ES-I3 (cell line): ENCODE results near the gene MMP11.

Experiments used
- H3K36me3 ChIP-seq: 2 replicates; pipeline ENCODE4 v1.6.1; 2013; ENCODE audit warnings: mild to moderate bottlenecking, low read length, control low read depth, moderate library complexity; ENCODE audit not compliant: insufficient read depth
- H3K4me1 ChIP-seq: 2 replicates; pipeline ENCODE4 v1.6.1; 2013; ENCODE audit warnings: mild to moderate bottlenecking, control low read depth, low read length; ENCODE audit not compliant: insufficient read depth
- H3K9ac ChIP-seq: 2 replicates; pipeline ENCODE4 v1.6.1; 2013; ENCODE audit warnings: low read depth, mild to moderate bottlenecking, low read length, moderate library complexity
- H3K9me3 ChIP-seq: 2 replicates; pipeline ENCODE4 v1.6.1; 2013; ENCODE audit warnings: mild to moderate bottlenecking, low read length, moderate library complexity; ENCODE audit not compliant: control insufficient read depth, insufficient read depth

Gene MMP11

DNA sequence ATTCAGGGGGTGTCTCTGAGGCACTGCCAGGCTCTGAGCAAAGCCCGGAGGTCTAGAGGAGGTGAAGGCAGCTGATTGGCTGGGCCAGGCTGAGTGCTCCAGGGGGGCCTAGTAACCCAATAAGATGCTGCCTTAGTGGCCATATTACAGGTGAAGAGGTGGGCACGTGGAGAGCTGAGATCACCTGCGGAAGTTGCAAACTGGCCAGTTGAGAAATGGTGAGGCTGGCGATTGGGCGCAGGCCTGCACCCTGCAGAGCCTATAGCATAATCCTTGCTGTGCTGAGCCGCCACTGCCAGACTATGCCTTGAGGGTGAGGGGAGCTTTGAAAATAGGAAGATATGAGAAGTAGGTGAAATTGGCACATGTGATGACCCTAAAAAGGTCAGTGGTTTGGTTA, 44.5 kb downstream of the MMP11 start:
- H3K9me3 ChIP-seq = no peaks in the 10 kb centered on the region
- H3K4me1 ChIP-seq = no peaks in the 10 kb centered on the region
- no peak overlapping the region for H3K9ac ChIP-seq
- H3K36me3 ChIP-seq = peaks cover 20% of the 10 kb centered on the region

GRCh38 chr22:23818541-23818940, 45.9 kb downstream of the MMP11 start:
- no peaks in the 10 kb centered on the region for H3K4me1 ChIP-seq
- peaks cover 20% of the 10 kb centered on the region for H3K36me3 ChIP-seq
- no peaks in the 10 kb centered on the region for H3K9me3 ChIP-seq
- no peak overlapping the region for H3K9ac ChIP-seq

- H3K36me3 ChIP-seq = peaks cover 35% of the 10 kb centered on the region
- no peaks in the 10 kb centered on the region for H3K4me1 ChIP-seq
- no peak overlapping the region for H3K9ac ChIP-seq
These were observed 48.1 kb downstream of the MMP11 start for GRCh38 chr22:23820748-23821211.

DNA sequence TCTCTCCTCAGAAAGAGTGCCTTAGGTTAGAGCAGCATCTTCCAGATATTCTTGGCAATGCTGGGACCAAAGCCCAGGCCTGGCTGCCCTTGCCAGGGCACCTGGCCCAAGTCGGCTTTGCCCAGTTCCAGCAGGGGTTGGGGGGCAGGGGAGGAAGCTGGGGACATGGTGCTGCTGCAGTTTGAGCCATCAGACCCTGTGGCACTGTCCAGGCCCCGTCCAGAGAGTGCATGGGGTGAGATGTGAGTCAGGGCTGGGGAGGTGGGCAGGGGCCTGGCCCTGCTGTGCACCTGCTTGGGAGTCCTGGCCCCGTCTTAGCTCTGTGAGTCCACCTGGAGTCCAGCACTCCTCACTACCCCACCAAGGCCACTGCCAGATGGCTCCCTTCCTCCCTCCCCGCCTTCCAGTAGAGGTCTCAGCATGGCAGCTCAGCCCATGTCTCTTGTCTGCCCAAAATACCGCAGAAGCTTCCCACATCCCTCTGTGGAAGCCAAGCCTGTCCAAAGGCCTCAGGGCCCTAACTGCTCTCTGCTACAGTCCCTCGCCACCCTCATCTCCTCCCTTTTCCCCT, 49.5 kb downstream of the MMP11 start:
- Histone ChIP-seq H3K9ac (no peak overlapping the region), H3K9me3 (no peaks in the 10 kb centered on the region), H3K36me3 (peaks cover 37% of the 10 kb centered on the region), H3K4me1 (peaks cover 4% of the 10 kb centered on the region; the same call in 1 of the 2 replicates)

More at GRCh38 chr22:23820748-23821211, 48.1 kb downstream of the MMP11 start:
- H3K9me3 ChIP-seq = no peaks in the 10 kb centered on the region

GRCh38 chr22:23823331-23823791, 50.7 kb downstream of the MMP11 start:
- Histone ChIP-seq H3K9me3 (no peaks in the 10 kb centered on the region), H3K4me1 (peaks cover 4% of the 10 kb centered on the region; the same call in 1 of the 2 replicates), H3K9ac (no peak overlapping the region), H3K36me3 (peaks cover 36% of the 10 kb centered on the region)

GRCh38 chr22:23824476-23825245, 52.0 kb downstream of the MMP11 start:
- Histone ChIP-seq H3K4me1 (peaks cover 4% of the 10 kb centered on the region; the same call in 1 of the 2 replicates), H3K9me3 (no peaks in the 10 kb centered on the region), H3K9ac (no peak overlapping the region), H3K36me3 (peaks cover 32% of the 10 kb centered on the region)

- Histone ChIP-seq H3K4me1 (peaks cover 4% of the 10 kb centered on the region; the same call in 1 of the 2 replicates), H3K9ac (no peak overlapping the region), H3K36me3 (peaks cover 32% of the 10 kb centered on the region), H3K9me3 (no peaks in the 10 kb centered on the region)
These were observed 52.7 kb downstream of the MMP11 start for GRCh38 chr22:23825246-23825905.

GRCh38 chr22:23826510-23827350, 54.1 kb downstream of the MMP11 start:
- Histone ChIP-seq H3K4me1 (peaks cover 4% of the 10 kb centered on the region; the same call in 1 of the 2 replicates), H3K9me3 (no peaks in the 10 kb centered on the region), H3K9ac (no peak overlapping the region), H3K36me3 (peaks cover 26% of the 10 kb centered on the region)

DNA sequence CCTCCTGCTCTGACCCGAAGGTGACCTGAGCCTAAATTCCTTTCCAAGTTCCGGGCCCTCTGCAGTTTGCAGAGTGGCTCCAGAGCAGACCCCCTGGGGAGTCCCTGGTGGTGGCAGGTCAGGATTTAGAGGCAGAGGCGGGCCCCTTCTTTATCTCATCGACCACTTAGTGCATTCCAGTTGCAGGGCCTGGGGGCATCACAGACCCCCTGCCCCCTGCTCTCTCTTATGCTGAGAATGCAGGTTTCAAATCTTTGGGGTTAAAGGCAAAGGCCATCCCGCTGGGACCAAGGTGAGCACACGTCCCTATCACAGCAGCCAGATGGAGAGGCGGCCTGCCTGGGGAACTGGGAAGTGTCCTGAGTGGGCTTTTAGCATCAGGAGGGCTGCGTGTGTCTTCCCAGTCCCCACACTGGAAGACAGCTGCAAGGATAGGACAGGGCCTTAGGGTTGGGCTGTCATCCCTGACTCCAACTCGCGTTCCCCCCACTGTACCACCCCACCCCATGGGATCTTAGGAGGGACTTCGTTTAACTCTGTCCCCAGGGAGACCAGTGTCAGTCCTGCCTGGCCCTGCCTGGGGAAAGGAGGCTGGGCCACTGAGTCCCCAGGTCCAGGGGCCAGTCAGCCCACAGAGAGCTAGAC, 54.8 kb downstream of the MMP11 start:
- H3K9ac ChIP-seq = no peak overlapping the region
- H3K4me1 ChIP-seq = peaks cover 4% of the 10 kb centered on the region; the same call in 1 of the 2 replicates
- no peaks in the 10 kb centered on the region for H3K9me3 ChIP-seq
- peaks cover 26% of the 10 kb centered on the region for H3K36me3 ChIP-seq

- Histone ChIP-seq H3K36me3 (peaks cover 26% of the 10 kb centered on the region), H3K9me3 (no peaks in the 10 kb centered on the region), H3K4me1 (peaks cover 4% of the 10 kb centered on the region; the same call in 1 of the 2 replicates), H3K9ac (no peak overlapping the region)
These were observed 56.4 kb downstream of the MMP11 start for GRCh38 chr22:23828800-23829680.

DNA sequence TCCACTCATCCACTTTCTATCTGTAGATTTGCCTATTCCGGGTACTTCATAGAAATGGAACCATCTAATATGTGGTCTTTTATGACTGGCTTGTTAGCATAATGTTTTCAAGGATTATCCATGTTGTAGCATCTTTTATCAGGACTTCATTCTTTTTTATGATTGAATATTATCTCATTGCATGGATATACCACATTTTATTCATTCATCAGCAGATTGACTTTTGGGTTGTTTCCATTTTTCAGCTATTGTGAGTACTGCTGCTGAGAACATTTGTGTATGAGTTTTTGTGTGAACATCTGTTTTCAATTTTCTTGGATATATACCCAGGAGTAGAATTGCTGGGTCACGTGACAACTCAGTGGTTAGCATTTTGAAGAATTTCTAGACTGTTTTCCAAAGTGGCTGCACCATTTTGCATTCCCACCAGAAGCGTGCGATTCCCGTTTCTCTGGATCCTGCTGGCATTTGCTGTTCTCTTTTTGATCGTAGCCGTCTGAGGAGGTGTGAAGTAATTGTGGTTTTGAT, 57.3 kb downstream of the MMP11 start:
- H3K4me1 ChIP-seq = peaks cover 4% of the 10 kb centered on the region; the same call in 1 of the 2 replicates
- H3K9me3 ChIP-seq = no peaks in the 10 kb centered on the region
- peaks cover 19% of the 10 kb centered on the region for H3K36me3 ChIP-seq
- H3K9ac ChIP-seq = no peak overlapping the region

DNA sequence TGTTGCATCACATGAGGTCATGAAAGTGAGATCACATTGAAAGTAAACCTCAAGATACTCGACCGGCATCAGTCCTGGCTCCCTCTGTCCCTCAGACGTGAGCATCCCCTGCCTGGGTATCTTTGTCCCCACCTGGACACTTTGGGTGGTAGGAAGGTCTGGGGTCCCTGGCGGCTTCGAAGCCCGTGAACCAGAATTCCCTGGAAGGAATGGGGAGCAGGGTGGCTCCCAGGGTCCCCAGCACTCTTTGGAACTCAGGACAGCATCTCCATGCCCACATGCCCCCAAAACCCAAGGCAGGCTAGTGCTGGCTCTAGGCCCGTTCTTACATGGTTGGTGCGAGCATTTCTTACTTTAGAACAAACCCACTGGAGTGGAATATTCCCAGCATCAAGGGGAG, 58.6 kb downstream of the MMP11 start:
- peaks cover 4% of the 10 kb centered on the region; the same call in 1 of the 2 replicates for H3K4me1 ChIP-seq
- H3K9ac ChIP-seq = no peak overlapping the region
- no peaks in the 10 kb centered on the region for H3K9me3 ChIP-seq
- peaks cover 10% of the 10 kb centered on the region; the same call in 1 of the 2 replicates for H3K36me3 ChIP-seq
